RCC 7860 (cell line): ENCODE measurements around the gene SLC51A.
"Not testable (repeated sequence)": the region's sequence is repeated elsewhere in the genome, so short reads cannot be mapped to it uniquely, and the experiment has no call there.

Source experiments
- DNase-seq: peaks from one replicate; pipeline ENCODE4 v3.0.0-alpha.2; 2015; ENCODE audit warnings: low spot score
- FAIRE-seq: peaks from 2 replicates; lab custom pipeline; 2012; peaks lifted over from hg19 to GRCh38; lab: Jason Lieb, UNC

SLC51A gene

GRCh38 chr3:196236223-196236622, 19.9 kb downstream of the SLC51A start:
- FAIRE-seq (no peak), DNase-seq (no peak)

GRCh38 chr3:196237203-196237602, 20.9 kb downstream of the SLC51A start:
- no peak for DNase-seq
- FAIRE-seq = no peak

- FAIRE-seq = no peak
- DNase-seq = no peak
Measured at GRCh38 chr3:196238612-196239560, 22.6 kb downstream of the SLC51A start.

- DNase-seq = no peak
- FAIRE-seq = no peak
Measured at GRCh38 chr3:196240424-196240823, 24.1 kb downstream of the SLC51A start.

- DNase-seq (no peak), FAIRE-seq (no peak)
Measured at GRCh38 chr3:196241704-196242103, 25.4 kb downstream of the SLC51A start.

GRCh38 chr3:196244166-196244565, 27.8 kb downstream of the SLC51A start:
- DNase-seq, FAIRE-seq: not testable (repeated sequence)

- DNase-seq (no peak), FAIRE-seq (no peak)
Measured at GRCh38 chr3:196246612-196247308, 30.4 kb downstream of the SLC51A start.

GRCh38 chr3:196251918-196252317, 35.6 kb downstream of the SLC51A start:
- FAIRE-seq = no peak

GRCh38 chr3:196254376-196255283, 38.3 kb downstream of the SLC51A start:
- no peak for FAIRE-seq
- DNase-seq = peak; percentile 10

More at GRCh38 chr3:196251918-196252317, 35.6 kb downstream of the SLC51A start:
- DNase-seq = no peak

- no peak for FAIRE-seq
- DNase-seq = no peak
Measured at GRCh38 chr3:196255776-196256175, 39.4 kb downstream of the SLC51A start.

- no peak for FAIRE-seq
- no peak for DNase-seq
Measured at GRCh38 chr3:196260784-196261183, 44.5 kb downstream of the SLC51A start.

GRCh38 chr3:196263819-196264218, 47.5 kb downstream of the SLC51A start:
- FAIRE-seq (no peak), DNase-seq (no peak)

- FAIRE-seq = no peak
- no peak for DNase-seq
Measured at GRCh38 chr3:196268284-196269163, 52.2 kb downstream of the SLC51A start.

GRCh38 chr3:196270499-196270898, 54.2 kb downstream of the SLC51A start:
- DNase-seq = no peak
- FAIRE-seq = no peak

- FAIRE-seq (no peak), DNase-seq (no peak)
Measured at GRCh38 chr3:196272826-196273225, 56.5 kb downstream of the SLC51A start.

GRCh38 chr3:196273655-196274054, 57.3 kb downstream of the SLC51A start:
- no peak for DNase-seq
- no peak for FAIRE-seq

GRCh38 chr3:196274585-196274984, 58.3 kb downstream of the SLC51A start:
- FAIRE-seq (no peak), DNase-seq (no peak)

- FAIRE-seq (no peak), DNase-seq (no peak)
Measured at GRCh38 chr3:196275126-196275525, 58.8 kb downstream of the SLC51A start.

- FAIRE-seq (no peak), DNase-seq (no peak)
Measured at GRCh38 chr3:196280689-196281440, 64.5 kb downstream of the SLC51A start.
